Measurements from ENCODE around the gene ANKLE2.
A peak's percentile ranks its signal among the peaks of the same experiment; 100 is the strongest.

The ANKLE2 gene

DNA sequence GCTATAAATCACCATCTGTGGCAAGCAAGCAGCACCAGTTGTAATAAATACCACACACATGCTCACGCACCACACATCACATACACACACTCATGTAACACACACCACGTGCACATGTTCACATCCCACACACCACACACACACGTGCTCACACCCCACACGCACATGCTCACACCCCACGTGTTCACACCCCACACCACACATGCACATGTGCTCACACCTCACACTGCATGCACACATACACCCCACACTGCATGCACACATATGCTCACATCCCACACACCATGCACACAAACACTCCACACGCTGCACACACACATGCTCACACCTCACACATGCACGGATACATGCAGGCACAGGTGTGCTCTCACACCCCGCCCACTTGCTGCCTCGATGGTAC lies 22.9 kb upstream of the ANKLE2 start:
- H3K27ac ChIP-seq (replicated peaks; ENCODE audit: low read length), result no peak overlapping the region
- peak overlapping the region; percentile 86 for H4K8ac ChIP-seq (ENCODE audit: low read depth, low read length)
- no CpG with 5 or more reads among the region's 9 CpGs for WGBS, 2 donors (ENCODE audit: extremely low coverage in 2 of 2, insufficient read length in 2 of 2, insufficient replicate concordance in 1 of 2)
- peaks cover 11% of the 10 kb centered on the region for H3K79me1 ChIP-seq (ENCODE audit: low read depth, low read length)
- H3K27me3 ChIP-seq (ENCODE audit: control insufficient read depth in 3 of 3, insufficient read depth in 3 of 3, low read depth in 1 of 3, low read length in 3 of 3), result no peaks in the 10 kb centered on the region
- no peak overlapping the region for H2BK5ac ChIP-seq (ENCODE audit: low read length)
- no peak overlapping the region for H2AFZ ChIP-seq (ENCODE audit: low read length)
- DNase-seq (ENCODE audit: low spot score), result no peak
- H3K4me1 ChIP-seq (ENCODE audit: control insufficient read depth in 2 of 2, insufficient read depth in 1 of 2, low read depth in 1 of 2, low read length in 2 of 2), result no peaks in the 10 kb centered on the region
- no peak overlapping the region for H3K4me2 ChIP-seq (ENCODE audit: insufficient read depth, low read length, poor library complexity, severe bottlenecking)
- peak overlapping the region in 1 of 2 donors; percentile 71 for H3K4me3 ChIP-seq (ENCODE audit: low read length in 2 of 2)
- H3K18ac ChIP-seq (ENCODE audit: low read length), result no peak overlapping the region
- peak overlapping the region; percentile 96 for H3K23ac ChIP-seq (ENCODE audit: low read depth, low read length, poor library complexity)
- no peak overlapping the region for H3K4ac ChIP-seq (ENCODE audit: low read length)
- peak overlapping the region; percentile 38 for H4K91ac ChIP-seq (ENCODE audit: low read depth, low read length, poor library complexity)
- no peak overlapping the region for H2BK12ac ChIP-seq (ENCODE audit: low read length)
- peak overlapping the region; percentile 63 for H3K9ac ChIP-seq (ENCODE audit: low read depth, low read length, poor library complexity)
- H3K36me3 ChIP-seq (replicated peaks in 1 of 2; ENCODE audit: control insufficient read depth in 2 of 2, insufficient read depth in 2 of 2, low read length in 2 of 2), result peaks cover 59 to 84% of the 10 kb centered on the region in 2 donors
- H2BK15ac ChIP-seq (ENCODE audit: low read length), result no peak overlapping the region
- peak overlapping the region; percentile 56 for H3K14ac ChIP-seq (ENCODE audit: low read length)
- peaks cover 0 to 3% of the 10 kb centered on the region in 2 donors for H3K9me3 ChIP-seq (replicated peaks in 1 of 2; ENCODE audit: control insufficient read depth in 2 of 2, insufficient read depth in 1 of 2, low read depth in 1 of 2, low read length in 2 of 2)
- H2BK120ac ChIP-seq (ENCODE audit: low read depth, low read length), result no peak overlapping the region
- no peak overlapping the region for H2AK5ac ChIP-seq (ENCODE audit: low read depth, low read length)

DNA sequence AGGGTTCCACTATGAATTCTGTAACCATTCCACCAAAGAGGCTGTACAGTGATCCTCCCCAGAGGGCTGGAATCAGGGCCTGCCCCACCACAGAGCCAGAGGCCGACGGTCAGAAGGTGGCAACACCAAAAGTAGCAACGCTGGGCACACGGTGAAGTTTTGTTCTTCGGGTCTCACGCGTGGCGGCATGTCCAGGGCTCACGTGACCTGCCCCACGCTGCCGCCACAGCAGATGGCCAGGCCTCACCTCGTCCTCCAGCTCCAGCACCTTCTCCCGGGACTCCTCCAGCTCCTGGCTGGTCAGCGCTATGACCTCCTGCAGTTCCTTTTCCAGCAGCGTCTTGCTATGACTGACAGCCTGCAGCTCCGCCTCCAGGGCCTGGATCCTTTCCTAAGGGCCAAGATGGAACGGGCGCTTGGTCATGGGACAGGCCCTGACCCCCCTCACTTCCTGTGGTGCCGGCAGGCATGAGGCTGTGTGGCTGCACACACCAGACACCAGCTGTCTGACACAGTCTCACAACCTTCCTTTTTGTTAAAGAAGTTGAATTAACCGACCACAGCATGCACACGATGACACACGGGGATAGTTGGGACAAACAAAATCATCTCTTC lies 22.4 kb upstream of the ANKLE2 start:
- DNase-seq (ENCODE audit: low spot score), result no peak
- no peak overlapping the region for H3K14ac ChIP-seq (ENCODE audit: low read length)
- no peak overlapping the region for H4K91ac ChIP-seq (ENCODE audit: low read depth, low read length, poor library complexity)
- no peak overlapping the region for H2AK5ac ChIP-seq (ENCODE audit: low read depth, low read length)
- no peak overlapping the region for H2BK15ac ChIP-seq (ENCODE audit: low read length)
- H2BK5ac ChIP-seq (ENCODE audit: low read length), result no peak overlapping the region
- H3K4me3 ChIP-seq (ENCODE audit: low read length in 2 of 2), result no peak overlapping the region
- H3K4ac ChIP-seq (ENCODE audit: low read length), result no peak overlapping the region
- H3K9ac ChIP-seq (ENCODE audit: low read depth, low read length, poor library complexity), result no peak overlapping the region
- no peak overlapping the region for H2BK120ac ChIP-seq (ENCODE audit: low read depth, low read length)
- H3K9me3 ChIP-seq (replicated peaks in 1 of 2; ENCODE audit: control insufficient read depth in 2 of 2, insufficient read depth in 1 of 2, low read depth in 1 of 2, low read length in 2 of 2), result peaks cover 0 to 3% of the 10 kb centered on the region in 2 donors
- H3K4me2 ChIP-seq (ENCODE audit: insufficient read depth, low read length, poor library complexity, severe bottlenecking), result no peak overlapping the region
- no peak overlapping the region for H3K23ac ChIP-seq (ENCODE audit: low read depth, low read length, poor library complexity)
- H3K18ac ChIP-seq (ENCODE audit: low read length), result no peak overlapping the region
- no peak overlapping the region for H4K8ac ChIP-seq (ENCODE audit: low read depth, low read length)
- WGBS, 2 donors (ENCODE audit: extremely low coverage in 2 of 2, insufficient read length in 2 of 2, insufficient replicate concordance in 1 of 2), result no CpG with 5 or more reads among the region's 22 CpGs
- no peak overlapping the region for H2AFZ ChIP-seq (ENCODE audit: low read length)
- H3K27ac ChIP-seq (replicated peaks; ENCODE audit: low read length), result no peak overlapping the region
- peaks cover 11% of the 10 kb centered on the region for H3K79me1 ChIP-seq (ENCODE audit: low read depth, low read length)
- H3K36me3 ChIP-seq (replicated peaks in 1 of 2; ENCODE audit: control insufficient read depth in 2 of 2, insufficient read depth in 2 of 2, low read length in 2 of 2), result peaks cover 56 to 83% of the 10 kb centered on the region in 2 donors
- no peak overlapping the region for H2BK12ac ChIP-seq (ENCODE audit: low read length)
- no peaks in the 10 kb centered on the region for H3K4me1 ChIP-seq (ENCODE audit: control insufficient read depth in 2 of 2, insufficient read depth in 1 of 2, low read depth in 1 of 2, low read length in 2 of 2)
- no peaks in the 10 kb centered on the region for H3K27me3 ChIP-seq (ENCODE audit: control insufficient read depth in 3 of 3, insufficient read depth in 3 of 3, low read depth in 1 of 3, low read length in 3 of 3)

DNA sequence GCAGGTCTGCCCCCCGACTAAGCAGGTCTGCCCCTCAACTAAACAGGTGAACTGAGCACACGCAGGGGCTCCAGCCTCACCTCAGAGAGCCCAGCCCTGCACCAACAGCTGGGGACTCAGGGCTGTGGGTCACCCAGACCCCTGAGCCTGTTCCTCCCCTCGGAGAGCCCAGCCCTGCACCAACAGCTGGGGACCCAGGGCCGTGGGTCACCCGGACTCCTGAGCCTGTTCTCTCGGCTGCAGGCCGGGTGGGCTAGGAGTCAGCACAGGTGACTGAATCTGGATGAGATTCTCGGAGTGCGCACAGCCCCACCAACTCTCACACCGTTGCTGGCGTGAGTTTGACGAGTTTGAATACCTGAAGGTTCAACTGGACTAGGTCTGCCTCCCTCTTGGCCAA lies 20.3 kb upstream of the ANKLE2 start:
- Histone ChIP-seq H2BK12ac (ENCODE audit: low read length) (no peak overlapping the region), H3K9ac (ENCODE audit: low read depth, low read length, poor library complexity) (no peak overlapping the region), H3K4me3 (ENCODE audit: low read length in 2 of 2) (peak overlapping the region in 1 of 2 donors; percentile 42), H3K36me3 (replicated peaks in 1 of 2; ENCODE audit: control insufficient read depth in 2 of 2, insufficient read depth in 2 of 2, low read length in 2 of 2) (peaks cover 57 to 87% of the 10 kb centered on the region in 2 donors), H3K4ac (ENCODE audit: low read length) (no peak overlapping the region), H3K9me3 (replicated peaks in 1 of 2; ENCODE audit: control insufficient read depth in 2 of 2, insufficient read depth in 1 of 2, low read depth in 1 of 2, low read length in 2 of 2) (peaks cover 0 to 3% of the 10 kb centered on the region in 2 donors), H4K91ac (ENCODE audit: low read depth, low read length, poor library complexity) (no peak overlapping the region), H3K18ac (ENCODE audit: low read length) (no peak overlapping the region), H3K4me2 (ENCODE audit: insufficient read depth, low read length, poor library complexity, severe bottlenecking) (no peak overlapping the region), H3K79me1 (ENCODE audit: low read depth, low read length) (peaks cover 13% of the 10 kb centered on the region), H2BK120ac (ENCODE audit: low read depth, low read length) (peak overlapping the region; percentile 47), H3K23ac (ENCODE audit: low read depth, low read length, poor library complexity) (no peak overlapping the region), H2BK15ac (ENCODE audit: low read length) (no peak overlapping the region), H3K27ac (replicated peaks; ENCODE audit: low read length) (no peak overlapping the region), H4K8ac (ENCODE audit: low read depth, low read length) (no peak overlapping the region), H3K27me3 (ENCODE audit: control insufficient read depth in 3 of 3, insufficient read depth in 3 of 3, low read depth in 1 of 3, low read length in 3 of 3) (no peaks in the 10 kb centered on the region), H2AK5ac (ENCODE audit: low read depth, low read length) (no peak overlapping the region), H2BK5ac (ENCODE audit: low read length) (no peak overlapping the region), H2AFZ (ENCODE audit: low read length) (no peak overlapping the region), H3K4me1 (ENCODE audit: control insufficient read depth in 2 of 2, insufficient read depth in 1 of 2, low read depth in 1 of 2, low read length in 2 of 2) (no peaks in the 10 kb centered on the region), H3K14ac (ENCODE audit: low read length) (peak overlapping the region; percentile 8)
- DNase-seq (ENCODE audit: low spot score), result no peak
- no CpG with 5 or more reads among the region's 12 CpGs for WGBS, 2 donors (ENCODE audit: extremely low coverage in 2 of 2, insufficient read length in 2 of 2, insufficient replicate concordance in 1 of 2)

DNA sequence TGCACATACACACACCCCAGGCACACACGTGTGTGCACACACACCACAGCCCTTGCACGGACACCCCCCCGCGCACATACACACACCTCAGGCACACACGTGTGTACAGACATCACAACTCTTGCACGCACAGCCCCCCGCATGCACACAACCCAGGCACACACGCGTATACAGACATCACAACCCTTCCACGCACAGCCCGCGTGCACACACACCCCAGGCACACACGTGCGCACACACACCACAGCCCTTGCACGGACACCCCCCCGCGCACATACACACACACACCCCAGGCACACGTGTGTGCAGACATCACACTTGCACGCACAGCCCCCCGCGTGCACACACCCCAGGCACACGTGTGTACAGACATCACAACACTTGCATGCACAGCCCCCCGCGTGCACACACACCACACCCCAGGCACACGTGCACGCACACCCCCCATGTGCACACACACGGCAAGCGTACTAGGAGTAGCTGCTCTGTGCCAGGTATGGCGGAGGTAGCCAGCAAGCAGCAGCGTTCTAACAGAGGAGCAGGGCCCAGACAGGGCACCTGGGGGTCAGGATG lies 18.2 kb upstream of the ANKLE2 start:
- H3K79me1 ChIP-seq (ENCODE audit: low read depth, low read length), result peaks cover 10% of the 10 kb centered on the region
- H3K4me1 ChIP-seq (ENCODE audit: control insufficient read depth in 2 of 2, insufficient read depth in 1 of 2, low read depth in 1 of 2, low read length in 2 of 2), result no peaks in the 10 kb centered on the region
- no peak overlapping the region for H2BK15ac ChIP-seq (ENCODE audit: low read length)
- no peak overlapping the region for H3K18ac ChIP-seq (ENCODE audit: low read length)
- peak overlapping the region; percentile 96 for H3K23ac ChIP-seq (ENCODE audit: low read depth, low read length, poor library complexity)
- H4K91ac ChIP-seq (ENCODE audit: low read depth, low read length, poor library complexity), result no peak overlapping the region
- no peaks in the 10 kb centered on the region for H3K27me3 ChIP-seq (ENCODE audit: control insufficient read depth in 3 of 3, insufficient read depth in 3 of 3, low read depth in 1 of 3, low read length in 3 of 3)
- H3K4ac ChIP-seq (ENCODE audit: low read length), result no peak overlapping the region
- no peak overlapping the region for H2AFZ ChIP-seq (ENCODE audit: low read length)
- peaks cover 0 to 3% of the 10 kb centered on the region in 2 donors for H3K9me3 ChIP-seq (replicated peaks in 1 of 2; ENCODE audit: control insufficient read depth in 2 of 2, insufficient read depth in 1 of 2, low read depth in 1 of 2, low read length in 2 of 2)
- peak overlapping the region; percentile 80 for H3K9ac ChIP-seq (ENCODE audit: low read depth, low read length, poor library complexity)
- H3K36me3 ChIP-seq (replicated peaks in 1 of 2; ENCODE audit: control insufficient read depth in 2 of 2, insufficient read depth in 2 of 2, low read length in 2 of 2), result peaks cover 57 to 89% of the 10 kb centered on the region in 2 donors
- no CpG with 5 or more reads among the region's 30 CpGs for WGBS, 2 donors (ENCODE audit: extremely low coverage in 2 of 2, insufficient read length in 2 of 2, insufficient replicate concordance in 1 of 2)
- no peak overlapping the region for H2BK5ac ChIP-seq (ENCODE audit: low read length)
- H2AK5ac ChIP-seq (ENCODE audit: low read depth, low read length), result no peak overlapping the region
- peak overlapping the region; percentile 3 for H4K8ac ChIP-seq (ENCODE audit: low read depth, low read length)
- no peak overlapping the region for H3K4me2 ChIP-seq (ENCODE audit: insufficient read depth, low read length, poor library complexity, severe bottlenecking)
- no peak overlapping the region for H3K27ac ChIP-seq (replicated peaks; ENCODE audit: low read length)
- peak overlapping the region in 1 of 2 donors; percentile 48 for H3K4me3 ChIP-seq (ENCODE audit: low read length in 2 of 2)
- H2BK120ac ChIP-seq (ENCODE audit: low read depth, low read length), result no peak overlapping the region
- no peak for DNase-seq (ENCODE audit: low spot score)
- no peak overlapping the region for H3K14ac ChIP-seq (ENCODE audit: low read length)
- no peak overlapping the region for H2BK12ac ChIP-seq (ENCODE audit: low read length)

Measured in neuronal stem cell (in vitro differentiated cells).